NCI-H1930 (cell line): ENCODE results near the gene SLC52A3.
"Not testable (repeated sequence)": the region's sequence is repeated elsewhere in the genome, so short reads cannot be mapped to it uniquely, and the experiment has no call there.

Source experiments
- DNase-seq, 2 experiments: peaks; one replicate each; lab custom pipeline; 2025; lab: John Stamatoyannopoulos, UW

Gene SLC52A3

DNA sequence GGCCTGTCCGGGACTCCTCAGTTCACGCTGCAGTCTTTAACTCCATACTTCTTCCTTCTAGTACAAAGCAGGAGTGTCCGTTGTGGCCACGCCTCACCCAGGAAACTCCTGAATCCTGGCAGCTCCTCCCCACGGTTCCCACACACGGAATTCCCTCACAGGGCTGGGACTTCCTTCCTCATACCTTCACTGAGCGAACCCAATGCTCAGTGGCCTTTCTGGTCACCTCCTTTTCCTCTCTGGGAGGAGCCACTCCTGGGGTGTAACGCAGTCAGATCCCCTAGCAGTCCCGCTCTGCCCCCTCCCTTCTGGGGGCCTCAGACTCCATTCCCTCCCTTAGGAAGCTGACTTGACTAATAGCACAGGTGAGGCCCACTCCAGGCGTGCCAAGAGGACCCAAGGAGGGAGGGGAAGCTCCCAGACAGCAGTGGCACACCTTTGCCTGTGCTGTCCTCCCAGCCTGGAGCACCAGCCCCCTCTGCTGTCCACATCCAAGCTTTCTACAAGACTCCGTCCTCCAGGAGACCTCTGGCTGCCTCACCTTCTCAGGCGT is at the start of gene SLC52A3:
TSS of gene SLC52A3 (minus strand) at position 75 of the 553 bp plus-strand sequence. CDS start 2,726 bp downstream, outside the sequence.
- peak in 1 of 2 experiments; percentile 47 for DNase-seq

- peak; percentile 23 to 73 for DNase-seq
These were observed 47.8 kb upstream of the SLC52A3 start for GRCh38 chr20:815914-816606.

DNA sequence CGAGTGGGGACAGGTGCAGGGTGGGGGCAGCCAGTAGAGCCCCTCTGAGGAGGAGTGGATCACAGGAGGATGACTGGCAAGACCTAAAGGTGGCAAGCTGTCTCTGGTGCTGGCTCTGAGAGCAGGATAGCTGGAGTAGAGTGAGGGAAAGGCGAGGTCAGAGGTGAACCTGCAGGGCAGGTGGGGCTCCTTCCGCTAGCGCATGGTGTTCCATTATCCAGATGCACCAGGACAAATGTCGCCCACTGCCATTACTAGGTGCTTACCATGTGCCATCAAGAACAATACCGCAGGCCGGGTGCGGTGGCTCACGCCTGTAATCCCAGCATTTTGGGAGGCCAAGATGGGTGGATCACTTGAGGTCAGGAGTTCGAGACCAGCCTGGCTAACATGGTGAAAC is 46.9 kb upstream of the SLC52A3 start:
- DNase-seq: no peak

- no peak for DNase-seq
These were observed 45.1 kb upstream of the SLC52A3 start for GRCh38 chr20:813390-813789.

- DNase-seq: not testable (repeated sequence)
These were observed 44.1 kb upstream of the SLC52A3 start for GRCh38 chr20:812435-812814.

DNA sequence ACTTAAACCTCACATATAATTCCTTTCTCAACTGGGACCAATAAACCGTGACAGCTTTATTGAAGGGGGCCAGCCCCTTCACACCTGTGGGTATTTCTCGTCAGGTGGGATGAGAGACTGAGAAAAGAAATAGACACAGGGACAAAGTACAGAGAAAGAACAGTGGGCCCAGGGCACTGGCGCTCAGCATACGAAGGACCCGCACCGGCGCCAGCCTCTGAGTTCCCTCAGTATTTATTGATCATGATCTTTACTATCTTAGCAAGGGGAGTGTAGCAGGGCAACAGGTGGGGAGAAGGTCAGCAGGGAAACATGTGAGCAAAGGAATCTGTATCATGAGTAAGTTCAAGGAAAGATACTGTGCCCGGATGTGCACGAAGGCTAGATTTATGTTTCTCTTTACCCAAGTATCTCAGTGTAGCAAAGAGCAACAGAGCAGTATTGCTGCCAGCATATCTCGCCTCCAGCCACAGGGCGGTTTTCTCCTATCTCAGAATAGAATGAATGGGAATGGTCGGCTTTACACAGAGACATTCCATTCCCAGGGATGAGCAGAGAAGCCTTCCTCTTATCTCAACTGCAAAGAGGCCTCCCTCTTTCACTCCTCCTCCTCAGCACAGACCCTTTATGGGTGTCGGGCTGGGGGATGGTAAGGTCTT is 43.6 kb upstream of the SLC52A3 start:
- DNase-seq: not testable (repeated sequence)

DNA sequence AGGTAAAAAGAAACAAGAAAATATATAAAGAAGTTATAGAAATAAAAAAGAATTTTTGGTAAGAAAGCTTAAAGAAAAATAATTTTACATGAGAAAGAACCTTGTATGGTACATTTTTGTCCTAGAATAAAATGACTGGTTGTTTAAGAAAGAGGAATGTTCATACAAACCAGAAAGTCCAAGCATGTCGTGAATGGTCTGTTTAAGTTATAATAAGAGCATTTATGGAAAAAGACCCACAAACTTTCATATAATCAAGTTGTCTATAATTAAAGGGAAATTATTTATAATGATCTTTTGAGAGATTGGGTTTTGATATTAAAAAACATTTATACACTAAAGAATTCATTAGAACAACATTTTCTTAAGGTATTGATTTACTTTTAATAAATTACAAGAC is 37.4 kb upstream of the SLC52A3 start:
- DNase-seq: peak in 1 of 2 experiments; percentile 57

- no peak for DNase-seq
These were observed 33.4 kb upstream of the SLC52A3 start for GRCh38 chr20:801678-802077.

- DNase-seq: not testable (repeated sequence)
These were observed 31.7 kb upstream of the SLC52A3 start for GRCh38 chr20:800026-800425.

GRCh38 chr20:798746-799145 is 30.4 kb upstream of the SLC52A3 start:
- not testable (repeated sequence) for DNase-seq

- DNase-seq: no peak
These were observed 28.6 kb upstream of the SLC52A3 start for GRCh38 chr20:796921-797320.

DNA sequence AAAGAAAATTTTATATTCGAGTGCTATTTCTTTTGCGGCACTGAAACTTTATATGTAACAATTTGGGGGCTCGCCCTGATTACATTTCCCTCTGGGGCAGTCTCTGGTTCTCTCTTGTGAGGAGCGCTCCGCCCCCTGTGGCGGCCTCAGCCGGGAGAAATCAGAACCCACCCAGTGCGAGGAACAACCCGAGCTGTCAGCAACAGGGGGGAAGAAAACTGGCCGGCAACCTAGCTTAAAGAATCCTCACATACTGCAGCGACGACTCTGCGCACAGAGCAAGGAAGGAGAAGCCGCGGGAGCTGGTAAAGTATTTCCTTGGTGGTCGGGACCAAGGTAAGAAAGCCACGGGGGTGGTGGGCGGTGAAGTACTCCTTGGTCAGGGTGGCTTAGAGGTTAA is 23.9 kb upstream of the SLC52A3 start:
- no peak for DNase-seq

DNA sequence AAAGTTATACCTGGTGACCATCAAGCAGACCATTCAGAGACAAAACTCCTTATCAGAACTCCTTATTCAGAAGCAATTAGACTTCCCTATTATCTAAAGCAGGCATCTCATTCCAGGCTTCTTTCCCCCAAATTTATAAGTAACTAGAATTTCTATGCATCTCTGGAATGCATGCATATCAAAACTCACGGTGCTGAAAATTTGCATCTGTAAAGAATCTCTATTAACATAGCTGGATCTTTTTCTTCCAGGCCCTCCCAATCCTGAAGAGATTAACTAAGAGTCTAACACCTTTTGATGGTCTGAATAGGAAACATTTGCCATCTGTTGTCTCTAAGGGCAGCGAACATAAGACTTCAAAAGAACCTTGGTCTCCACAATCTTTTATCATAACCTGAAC is 22.8 kb upstream of the SLC52A3 start:
- no peak for DNase-seq

DNA sequence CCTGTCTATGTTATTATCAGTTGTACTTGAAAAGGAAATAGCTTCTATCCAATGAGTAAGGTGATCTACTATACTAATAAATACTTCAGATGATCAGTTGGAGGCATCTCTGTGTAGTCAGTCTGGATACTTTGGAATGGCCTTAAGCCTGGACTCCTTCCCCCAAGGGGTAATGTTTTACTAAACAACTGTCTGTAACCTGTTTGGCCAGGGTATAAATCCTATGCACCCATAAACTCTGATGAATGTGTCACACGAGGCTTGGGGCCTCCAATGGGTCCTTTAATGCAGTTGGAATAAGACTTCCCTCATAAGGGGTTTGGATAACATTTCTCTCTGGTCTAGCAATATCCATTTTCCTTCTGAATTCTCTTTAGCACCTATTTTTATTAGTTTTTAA is 19.5 kb upstream of the SLC52A3 start:
- DNase-seq: no peak

- DNase-seq: no peak
These were observed 11.5 kb upstream of the SLC52A3 start for GRCh38 chr20:779771-780170.

DNA sequence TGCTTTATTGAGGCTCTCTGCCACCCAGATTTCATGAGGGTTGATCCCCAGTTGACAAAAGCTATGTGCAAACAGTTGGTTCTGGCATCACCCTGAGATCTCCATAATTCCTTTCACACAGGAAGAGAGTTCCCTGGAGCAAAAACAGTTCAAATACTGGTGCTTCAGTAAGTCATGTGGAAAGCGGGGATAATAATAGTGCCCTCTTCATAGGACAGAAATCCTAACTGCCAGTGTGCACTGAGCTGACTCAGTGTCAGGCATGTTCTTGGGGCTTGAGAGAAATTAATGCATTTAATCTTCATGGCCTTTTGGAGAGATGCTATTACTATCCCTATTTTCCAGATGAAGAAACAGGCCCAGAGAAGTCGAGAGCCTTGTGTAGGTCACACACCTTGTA is 7.9 kb upstream of the SLC52A3 start:
- DNase-seq: no peak

GRCh38 chr20:775679-776135 is 7.4 kb upstream of the SLC52A3 start:
- no peak for DNase-seq

DNA sequence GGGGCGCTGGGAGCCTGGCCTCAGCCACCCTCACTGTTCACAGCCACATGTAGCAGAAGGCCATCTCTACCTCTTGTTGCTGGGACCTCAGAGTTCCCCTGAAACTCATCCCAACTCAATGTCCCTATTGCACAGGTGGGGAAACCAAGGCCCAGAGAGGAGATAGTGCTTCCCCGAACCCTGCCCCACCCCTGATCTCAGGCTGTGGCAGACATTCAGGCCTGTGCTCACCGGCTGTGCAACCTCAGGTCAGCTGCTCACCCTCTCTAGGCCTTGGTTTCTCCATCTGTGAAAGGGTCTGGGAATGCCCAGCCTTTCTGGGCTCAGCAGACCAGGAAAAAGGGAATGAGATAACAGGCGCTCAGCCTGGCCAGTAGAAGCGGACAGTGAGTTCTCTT is 6.4 kb upstream of the SLC52A3 start:
- no peak for DNase-seq

- DNase-seq: no peak
These were observed 5.8 kb upstream of the SLC52A3 start for GRCh38 chr20:774016-774659.

- no peak for DNase-seq
These were observed 4.5 kb upstream of the SLC52A3 start for GRCh38 chr20:772806-773205.

DNA sequence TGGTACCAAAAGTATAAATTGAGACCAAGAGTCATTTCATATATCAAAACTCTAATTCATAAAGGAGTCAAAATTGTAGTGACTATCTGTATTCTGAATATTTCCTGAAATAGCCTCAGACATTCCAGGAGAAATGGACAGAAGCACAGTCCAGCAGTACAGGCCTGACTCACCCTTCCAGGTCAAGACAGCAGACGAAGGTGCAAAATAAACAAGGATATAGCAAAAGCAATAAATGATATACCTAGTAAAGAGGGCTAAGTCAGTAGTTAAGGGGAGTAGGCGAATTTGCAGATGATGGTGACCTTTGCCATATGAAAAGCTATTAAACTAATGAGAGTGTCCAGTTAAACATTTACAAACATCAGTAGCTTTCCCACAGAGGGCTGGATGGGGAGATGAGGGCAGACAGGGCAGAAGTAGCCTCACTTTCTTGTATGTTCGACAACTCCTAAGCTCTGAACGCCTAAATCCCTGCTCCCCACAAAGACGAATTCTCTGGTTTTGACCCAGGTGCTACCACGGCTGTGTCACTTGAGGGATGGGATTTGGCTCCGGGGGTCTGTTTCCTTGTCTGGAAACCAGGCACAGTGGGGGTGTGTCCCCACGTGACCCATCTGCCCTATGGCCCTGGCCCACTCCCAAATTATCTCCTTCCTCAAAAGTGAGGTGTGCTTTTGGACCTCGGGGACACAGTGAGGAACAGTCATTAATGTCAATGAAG is 3.6 kb upstream of the SLC52A3 start:
- no peak for DNase-seq

DNA sequence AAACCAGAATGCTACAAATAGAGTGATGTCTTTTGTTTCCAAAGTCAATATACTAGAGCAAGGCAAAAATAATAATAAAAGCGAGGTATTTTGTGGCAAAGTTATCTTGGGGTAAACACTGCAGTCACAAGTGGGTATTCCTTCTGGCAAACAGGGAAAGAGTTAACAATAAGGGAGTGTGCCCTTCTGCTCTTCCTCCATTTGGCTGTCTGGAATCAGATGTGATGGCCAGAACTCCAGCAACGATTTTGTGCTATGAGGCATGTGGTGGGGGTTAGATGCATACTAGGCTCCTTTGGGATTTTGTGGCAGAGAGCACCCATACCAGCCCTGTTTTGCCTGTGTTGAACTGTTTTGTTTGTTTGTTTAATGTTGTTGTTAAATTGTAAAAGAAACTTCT is 2.4 kb upstream of the SLC52A3 start:
- DNase-seq: no peak
